H1 (cell line): ENCODE measurements around the gene NXPH1. TPM values are rescaled to one million over a fixed set of nuclear protein-coding genes. Genes with fewer than 3 reads are reported as not detected.

ENCODE experiments used
- CTCF ChIA-PET: fragments of 300-600 bp; sonication (Branson Sonifier 250); formaldehyde crosslinking; loops from one replicate; lab custom pipeline; 2021; ENCODE audit not compliant: partially characterized antibody; lab: Charles Lee
- POLR2A ChIA-PET: fragments of 300-600 bp; sonication (Branson Sonifier 250); formaldehyde crosslinking; loops from one replicate; lab custom pipeline; 2021; ENCODE audit warnings: inconsistent platforms; ENCODE audit not compliant: partially characterized antibody; lab: Charles Lee
- DNase-seq, 2 experiments: peaks; one replicate each; pipeline versions ENCODE4 v3.0.0 to v3.0.0-alpha.2; 2010 to 2022; ENCODE audit warnings: low spot score in 2 of 2, low read depth in 1 of 2, mixed read lengths in 1 of 2
- FAIRE-seq: peaks from 2 replicates; lab custom pipeline; 2011; peaks lifted over from hg19 to GRCh38; lab: Jason Lieb, UNC
- H2AFZ ChIP-seq: 2 replicates; pipeline ENCODE4 v1.8.1; 2012; ENCODE audit warnings: low read length, inconsistent platforms
- H2AK5ac ChIP-seq: 2 replicates; pipeline ENCODE4 v1.6.1; 2013; ENCODE audit warnings: low read depth, low read length
- H2BK120ac ChIP-seq: replicated peaks from 2 replicates; pipeline ENCODE3; 2013; ENCODE audit warnings: low read depth, low read length, inconsistent platforms
- H2BK12ac ChIP-seq: 2 replicates; pipeline ENCODE4 v1.6.1; 2013; ENCODE audit warnings: low read depth, low read length
- H2BK15ac ChIP-seq: 2 replicates; pipeline ENCODE4 v1.6.1; 2013; ENCODE audit warnings: low read length
- H2BK20ac ChIP-seq: 2 replicates; pipeline ENCODE4 v1.6.1; 2013; ENCODE audit warnings: low read length
- H2BK5ac ChIP-seq: 2 replicates; pipeline ENCODE4 v1.6.1; 2013; ENCODE audit warnings: low read depth, low read length
- H3K14ac ChIP-seq: 2 replicates; pipeline ENCODE4 v1.6.1; 2013; ENCODE audit warnings: inconsistent platforms; ENCODE audit not compliant: insufficient read length
- H3K18ac ChIP-seq: 2 replicates; pipeline ENCODE4 v1.6.1; 2013; ENCODE audit warnings: low read length; ENCODE audit errors: extremely low read depth
- H3K23ac ChIP-seq: 2 replicates; pipeline ENCODE4 v1.6.1; 2013; ENCODE audit warnings: inconsistent platforms; ENCODE audit not compliant: insufficient read length
- H3K23me2 ChIP-seq: 2 replicates; pipeline ENCODE4 v1.6.1; 2013; ENCODE audit warnings: low read depth, low read length
- H3K27ac ChIP-seq: 2 replicates; pipeline ENCODE4 v1.6.1; 2011; ENCODE audit warnings: low read depth, low read length, inconsistent platforms
- H3K27me3 ChIP-seq, 4 experiments: replicated peaks in 1 of 4; 1 replicate in 1 of 4; 2 replicates in 3 of 4; pipeline versions ENCODE4 v1.6.1 to v1.8.1; 2011 to 2013; ENCODE audit warnings: low read length in 3 of 4, mild to moderate bottlenecking in 3 of 4, inconsistent platforms in 2 of 4, mixed read lengths in 2 of 4, moderate library complexity in 1 of 4; ENCODE audit not compliant: control insufficient read depth in 3 of 4, insufficient read depth in 3 of 4; ENCODE audit errors: extremely low read depth in 1 of 4
- H3K36me3 ChIP-seq, 4 experiments: 2 replicates each; pipeline versions ENCODE4 v1.6.1 to v1.8.1; 2011 to 2013; ENCODE audit warnings: mild to moderate bottlenecking in 4 of 4, low read length in 3 of 4, moderate library complexity in 2 of 4, control low read depth in 1 of 4, inconsistent platforms in 1 of 4; ENCODE audit not compliant: insufficient read depth in 4 of 4, control insufficient read depth in 2 of 4
- H3K4ac ChIP-seq: replicated peaks from 2 replicates; pipeline ENCODE3; 2013; ENCODE audit warnings: low read length, low read depth, mixed read lengths, inconsistent platforms; ENCODE audit not compliant: insufficient read length
- H3K4me1 ChIP-seq, 4 experiments: replicated peaks in 1 of 4; 1 replicate in 1 of 4; 2 replicates in 3 of 4; pipeline versions ENCODE4 v1.6.1 to v1.8.1; 2011 to 2013; ENCODE audit warnings: low read length in 3 of 4, inconsistent platforms in 2 of 4, mixed read lengths in 1 of 4; ENCODE audit not compliant: insufficient read depth in 4 of 4, control insufficient read depth in 3 of 4
- H3K4me2 ChIP-seq, 2 experiments: 2 replicates each; pipeline versions ENCODE4 v1.6.1 to v1.8.1; 2011 to 2013; ENCODE audit warnings: low read depth in 2 of 2, low read length in 2 of 2, control low read depth in 1 of 2, inconsistent platforms in 1 of 2, mild to moderate bottlenecking in 1 of 2; ENCODE audit not compliant: insufficient read depth in 1 of 2
- H3K4me3 ChIP-seq, 4 experiments: fragments of 200-600, 300-600 bp in 1 of 4; sonication (generic), shearing (Covaris generic), sonication (Bioruptor Twin) in 1 of 4; 2 replicates each; pipeline versions ENCODE4 v1.5.1 to v1.8.1; 2011 to 2016; ENCODE audit warnings: low read length in 4 of 4, low read depth in 3 of 4, control low read depth in 2 of 4, inconsistent platforms in 2 of 4, mild to moderate bottlenecking in 2 of 4, mixed read lengths in 1 of 4, moderate library complexity in 1 of 4; ENCODE audit not compliant: insufficient read depth in 2 of 4; ENCODE audit errors: extremely low read depth in 1 of 4
- H3K56ac ChIP-seq: replicated peaks from 2 replicates; pipeline ENCODE3; 2013; ENCODE audit warnings: low read depth, mild to moderate bottlenecking, mixed read lengths, low read length, inconsistent platforms; ENCODE audit not compliant: insufficient read length
- H3K79me1 ChIP-seq: 2 replicates; pipeline ENCODE4 v1.6.1; 2013; ENCODE audit warnings: low read depth, low read length, control low read depth
- H3K79me2 ChIP-seq, 2 experiments: 2 replicates each; pipeline versions ENCODE4 v1.6.1 to v1.8.1; 2012 to 2013; ENCODE audit warnings: low read length in 2 of 2, mild to moderate bottlenecking in 2 of 2, inconsistent platforms in 1 of 2; ENCODE audit not compliant: insufficient read depth in 2 of 2, control insufficient read depth in 1 of 2
- H3K9ac ChIP-seq, 4 experiments: replicated peaks in 1 of 4; 1 replicate in 1 of 4; 2 replicates in 3 of 4; pipeline versions ENCODE4 v1.6.1 to v1.8.1; 2011 to 2013; ENCODE audit warnings: low read depth in 3 of 4, low read length in 3 of 4, control low read depth in 2 of 4, mild to moderate bottlenecking in 2 of 4, moderate library complexity in 2 of 4, inconsistent platforms in 1 of 4; ENCODE audit errors: extremely low read depth in 1 of 4
- H3K9me3 ChIP-seq, 2 experiments: 2 replicates each; pipeline versions ENCODE4 v1.6.1 to v1.8.1; 2012 to 2013; ENCODE audit warnings: mild to moderate bottlenecking in 2 of 2, moderate library complexity in 2 of 2, control low read depth in 1 of 2, inconsistent platforms in 1 of 2, low read depth in 1 of 2, low read length in 1 of 2, mixed read lengths in 1 of 2; ENCODE audit not compliant: insufficient read depth in 2 of 2
- H4K20me1 ChIP-seq, 2 experiments: replicated peaks in 1 of 2; 2 replicates each; pipeline versions ENCODE3 to v1.8.1; 2011 to 2013; ENCODE audit warnings: inconsistent platforms in 2 of 2, low read length in 2 of 2, mild to moderate bottlenecking in 1 of 2; ENCODE audit not compliant: insufficient read depth in 2 of 2, control insufficient read depth in 1 of 2
- H4K5ac ChIP-seq: 2 replicates; pipeline ENCODE4 v1.6.1; 2013; ENCODE audit warnings: low read length, low read depth, mixed read lengths, inconsistent platforms; ENCODE audit not compliant: insufficient read length
- H4K8ac ChIP-seq: 2 replicates; pipeline ENCODE4 v1.8.0; 2013; ENCODE audit warnings: mild to moderate bottlenecking, moderate library complexity, low read length, inconsistent platforms; ENCODE audit not compliant: insufficient read depth; ENCODE audit errors: extremely low read depth
- H4K91ac ChIP-seq: replicated peaks from 2 replicates; pipeline ENCODE3; 2013; ENCODE audit warnings: low read length, mixed read lengths, inconsistent platforms; ENCODE audit not compliant: insufficient read length
- CEBPB ChIP-seq: IDR thresholded peaks from 2 replicates; pipeline ENCODE4 v1.6.1; 2012; ENCODE audit warnings: low read depth, low read length
- EP300 ChIP-seq, 2 experiments: IDR thresholded peaks; 1 replicate in 1 of 2; 2 replicates in 1 of 2; pipeline ENCODE4 v1.6.1; 2011 to 2012; ENCODE audit warnings: low read depth in 2 of 2, low read length in 2 of 2, mild to moderate bottlenecking in 2 of 2, borderline replicate concordance in 1 of 2, inconsistent platforms in 1 of 2, moderate library complexity in 1 of 2
- POLR2A ChIP-seq, 2 experiments: IDR thresholded peaks; 1 replicate in 1 of 2; 2 replicates in 1 of 2; pipeline ENCODE4 v1.6.1; 2011; ENCODE audit warnings: low read depth in 2 of 2, low read length in 2 of 2, mild to moderate bottlenecking in 2 of 2; ENCODE audit errors: control extremely low read depth in 1 of 2
- RAD21 ChIP-seq, 2 experiments: IDR thresholded peaks in 1 of 2; conservative IDR thresholded peaks in 1 of 2; 2 replicates each; pipeline ENCODE4 v1.6.1; 2011; ENCODE audit warnings: low read depth in 2 of 2, low read length in 2 of 2, improper control_type of control experiment in 1 of 2, inconsistent platforms in 1 of 2, mild to moderate bottlenecking in 1 of 2, moderate library complexity in 1 of 2
- SIX5 ChIP-seq: IDR thresholded peaks from 2 replicates; pipeline ENCODE4 v1.6.1; 2011; ENCODE audit warnings: mild to moderate bottlenecking, low read depth, low read length
- SP1 ChIP-seq: IDR thresholded peaks from 2 replicates; pipeline ENCODE4 v1.6.1; 2011; ENCODE audit warnings: low read depth, low read length
- TEAD4 ChIP-seq: IDR thresholded peaks from 2 replicates; pipeline ENCODE4 v1.6.1; 2012; ENCODE audit warnings: low read depth, low read length, inconsistent platforms, mixed read lengths
- YY1 ChIP-seq: IDR thresholded peaks from 2 replicates; pipeline ENCODE4 v1.6.1; 2011; ENCODE audit warnings: low read depth, mild to moderate bottlenecking, low read length
- WGBS, 2 experiments: shearing (Covaris generic) in 1 of 2; methylation state at CpG; one replicate each; pipeline versions ENCODE4 v1.1.6 to v1.1.7; 2013 to 2015; ENCODE audit warnings: low lambda C conversion rate in 2 of 2, mixed read lengths in 2 of 2, inconsistent platforms in 1 of 2, low coverage in 1 of 2, missing lambda C conversion rate in 1 of 2; ENCODE audit not compliant: insufficient replicate concordance in 2 of 2, insufficient coverage in 1 of 2, insufficient read length in 1 of 2; ENCODE audit errors: extremely low coverage in 1 of 2, missing lambda C conversion rate in 1 of 2; 5-methylcytosine and 5-hydroxymethylcytosine counted together
- polyA plus RNA-seq, 7 experiments: library from polyadenylated mRNA; depleted of rRNA in 3 of 7; stranded (reverse) in 5 of 7; unstranded in 2 of 7; fragments of >200 nt in 5 of 7; fragments of 200-250 nt in 2 of 7; gene quantifications; 1 replicate in 5 of 7; 2 replicates in 1 of 7; 4 replicates in 1 of 7; pipeline versions ENCODE4 v1.2.1 to v1.2.3, GENCODE V29; 2011 to 2013; ENCODE audit warnings: missing spikeins in 2 of 7, mixed read lengths in 2 of 7
- total RNA-seq: library from RNA; stranded (reverse); fragmentation: NEBNext Ultra II Directional; extraction: Animal tissue kit (Norgen Biotek cat#: 25700); gene quantifications from 2 replicates; pipeline ENCODE4 v1.2.1, GENCODE V29; 2021

The NXPH1 gene
- total and polyA plus RNA-seq, 2 of the 8 experiments (the other 6 are each of a cell fraction or from before 2014, with no cell fraction given), result 0.14 to 1.0 TPM

GRCh38 chr7:8639668-8640067 lies 206.3 kb downstream of the NXPH1 start:
- Histone ChIP-seq H3K27ac (no peak overlapping the region), H3K23me2 (no peaks in the 10 kb centered on the region), H2BK120ac (no peak overlapping the region), H3K14ac (no peak overlapping the region), H4K8ac (no peak overlapping the region), H2BK15ac (no peak overlapping the region), H3K36me3 (no peaks in the 10 kb centered on the region), H4K20me1 (no peaks in the 10 kb centered on the region), H3K23ac (no peak overlapping the region), H3K18ac (no peak overlapping the region), H4K91ac (no peak overlapping the region), H2BK5ac (no peak overlapping the region), H3K79me2 (no peaks in the 10 kb centered on the region), H3K4me2 (no peak overlapping the region), H2AK5ac (no peak overlapping the region), H3K9ac (no peak overlapping the region), H3K56ac (no peak overlapping the region), H3K4ac (no peak overlapping the region), H3K4me3 (no peak overlapping the region), H2BK12ac (no peak overlapping the region), H3K27me3 (no peaks in the 10 kb centered on the region), H3K9me3 (no peaks in the 10 kb centered on the region), H4K5ac (no peak overlapping the region), H3K79me1 (no peaks in the 10 kb centered on the region), H3K4me1 (no peaks in the 10 kb centered on the region), H2BK20ac (no peak overlapping the region), H2AFZ (no peak overlapping the region)
- TF ChIP-seq SP1, result no peak
- TF ChIP-seq RAD21 (IDR thresholded peaks at IDR 0.05 in 1 of 2, conservative IDR thresholded peaks at IDR 0.05 in 1 of 2; ENCODE audit: low read depth in 2 of 2, low read length in 2 of 2), result no peak
- no peak for TF ChIP-seq EP300 (IDR thresholded peaks at IDR 0.05; ENCODE audit: borderline replicate concordance in 1 of 2, low read depth in 2 of 2, low read length in 2 of 2)
- no peak for TF ChIP-seq TEAD4
- TF ChIP-seq CEBPB, result no peak
- no peak for TF ChIP-seq SIX5
- TF ChIP-seq YY1, result no peak
- no peak for TF ChIP-seq POLR2A (IDR thresholded peaks at IDR 0.05; ENCODE audit: control extremely low read depth in 1 of 2, low read depth in 2 of 2, low read length in 2 of 2)
- POLR2A ChIA-PET, result no interaction called here
- FAIRE-seq (no peak), DNase-seq (no peak)
- CTCF ChIA-PET, result no interaction called here
- 84% methylated on average over 5 of the region's 5 CpGs; no CpG with 5 or more reads in 1 of the 2 experiments for WGBS, 2 experiments
